HCT116 (cell line): ENCODE measurements around the gene C17orf114.

Experiments used
- CBX3 ChIP-seq: IDR thresholded peaks from 2 replicates; pipeline ENCODE4 v1.6.1; 2012; ENCODE audit warnings: low read depth
- CEBPB ChIP-seq: IDR thresholded peaks from 2 replicates; pipeline ENCODE4 v1.6.1; 2012; ENCODE audit warnings: low read depth
- CTCF ChIP-seq, 3 experiments: fragments of 200-600 bp in 1 of 3; sonication (generic) in 1 of 3; IDR thresholded peaks in 2 of 3; conservative IDR thresholded peaks in 1 of 3; 2 replicates each; pipeline ENCODE4 v1.5.1; 2012 to 2017; ENCODE audit warnings: low read depth in 2 of 3, low read length in 2 of 3, antibody characterized with exemption in 1 of 3, borderline replicate concordance in 1 of 3, control low read depth in 1 of 3, mild to moderate bottlenecking in 1 of 3, mixed read lengths in 1 of 3, mixed run types in 1 of 3, moderate library complexity in 1 of 3; ENCODE audit not compliant: insufficient read depth in 1 of 3
- EZH2 ChIP-seq: fragments of 200-600 bp; sonication (generic); IDR thresholded peaks from 2 replicates; pipeline ENCODE4 v1.6.1; 2017; ENCODE audit warnings: antibody characterized with exemption, mixed run types
- EZH2phosphoT487 ChIP-seq: fragments of 200-600 bp; IDR thresholded peaks from 2 replicates; pipeline ENCODE4 v1.6.1; 2018; ENCODE audit warnings: antibody characterized with exemption, borderline replicate concordance
- FOSL1 ChIP-seq: IDR thresholded peaks from 2 replicates; pipeline ENCODE4 v1.6.1; 2012; ENCODE audit warnings: low read depth
- POLR2A ChIP-seq: IDR thresholded peaks from 2 replicates; pipeline ENCODE4 v1.7.0; 2011; ENCODE audit warnings: borderline replicate concordance; ENCODE audit not compliant: insufficient read depth, insufficient read length; ENCODE audit errors: extremely low read depth
- POLR2AphosphoS5 ChIP-seq: IDR thresholded peaks from 2 replicates; pipeline ENCODE4 v1.6.1; 2011; ENCODE audit warnings: mild to moderate bottlenecking, low read depth, low read length, moderate library complexity
- RAD21 ChIP-seq: IDR thresholded peaks from 2 replicates; pipeline ENCODE4 v1.6.1; 2012; ENCODE audit warnings: low read depth, mild to moderate bottlenecking
- SRF ChIP-seq: IDR thresholded peaks from 2 replicates; pipeline ENCODE4 v1.6.1; 2012; ENCODE audit warnings: low read depth
- TCF7L2 ChIP-seq: IDR thresholded peaks from 2 replicates; pipeline ENCODE4 v1.7.0; 2011; ENCODE audit warnings: borderline replicate concordance, inconsistent platforms; ENCODE audit not compliant: insufficient read depth, insufficient read length; ENCODE audit errors: extremely low read depth

GRCh38 chr17:4836221-4836620 is 34.1 kb upstream of the C17orf114 start:
- no peak for TF ChIP-seq CTCF (IDR thresholded peaks at IDR 0.05 in 2 of 3, conservative IDR thresholded peaks at IDR 0.05 in 1 of 3; ENCODE audit: borderline replicate concordance in 1 of 3, insufficient read depth in 1 of 3, low read depth in 2 of 3, low read length in 2 of 3)
- no peak for TF ChIP-seq CEBPB
- no peak for TF ChIP-seq POLR2A
- TF ChIP-seq EZH2phosphoT487, result no peak
- TF ChIP-seq POLR2AphosphoS5, result no peak
- no peak for TF ChIP-seq EZH2
- no peak for TF ChIP-seq FOSL1
- TF ChIP-seq CBX3, result no peak
- no peak for TF ChIP-seq RAD21
- TF ChIP-seq TCF7L2, result no peak
- no peak for TF ChIP-seq SRF
